ENCODE results near the gene IFRD2.
"Not testable (repeated sequence)": the region's sequence is repeated elsewhere in the genome, so short reads cannot be mapped to it uniquely, and the experiment has no call there.

The IFRD2 gene

DNA sequence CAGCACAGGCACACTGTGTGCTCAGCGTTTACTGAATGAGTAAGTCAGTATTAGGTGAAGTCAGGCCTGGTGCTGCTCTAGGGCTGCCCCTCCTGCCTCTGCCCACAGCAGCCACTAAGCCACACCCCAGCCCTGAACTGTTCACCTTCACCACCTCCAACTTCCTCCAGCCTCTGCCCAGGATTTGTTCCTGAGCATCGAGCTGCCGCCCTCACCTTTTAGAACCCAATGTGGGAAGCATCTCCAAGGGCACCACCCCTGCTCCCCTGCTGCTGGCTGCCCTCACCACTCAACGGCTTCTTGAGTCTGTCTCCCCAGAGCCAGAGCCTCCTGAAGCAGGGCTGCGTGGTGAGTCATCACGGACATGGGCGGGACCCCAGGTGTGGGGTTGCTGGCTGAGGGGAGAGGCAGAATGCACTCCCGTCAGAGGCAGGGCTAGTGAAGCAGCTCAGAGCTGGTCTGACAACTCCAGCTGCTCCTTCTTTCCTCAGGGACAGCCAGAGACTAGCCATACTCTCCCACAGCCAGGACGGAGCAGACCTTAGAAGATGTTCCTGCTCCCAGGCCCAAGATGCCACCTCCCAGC is 24.5 kb upstream of the IFRD2 start:
- H3K27ac ChIP-seq, result no peak overlapping the region
- H3K36me3 ChIP-seq (ENCODE audit: insufficient read depth, low read length), result peaks cover 15% of the 10 kb centered on the region; the same call in 1 of the 2 replicates
- no peak overlapping the region for H3K4me3 ChIP-seq
- no peaks in the 10 kb centered on the region for H3K9me3 ChIP-seq (ENCODE audit: low read depth, low read length)
- H3K9ac ChIP-seq (ENCODE audit: insufficient read length), result no peak overlapping the region
- DNase-seq (ENCODE audit: low read depth, low spot score), result no peak
- TF ChIP-seq FOXP2 (optimal IDR thresholded peaks at IDR 0.05; ENCODE audit: control extremely low read depth, extremely low read length, insufficient read depth) (no peak), EZH2 (IDR thresholded peaks at IDR 0.05) (no peak)

DNA sequence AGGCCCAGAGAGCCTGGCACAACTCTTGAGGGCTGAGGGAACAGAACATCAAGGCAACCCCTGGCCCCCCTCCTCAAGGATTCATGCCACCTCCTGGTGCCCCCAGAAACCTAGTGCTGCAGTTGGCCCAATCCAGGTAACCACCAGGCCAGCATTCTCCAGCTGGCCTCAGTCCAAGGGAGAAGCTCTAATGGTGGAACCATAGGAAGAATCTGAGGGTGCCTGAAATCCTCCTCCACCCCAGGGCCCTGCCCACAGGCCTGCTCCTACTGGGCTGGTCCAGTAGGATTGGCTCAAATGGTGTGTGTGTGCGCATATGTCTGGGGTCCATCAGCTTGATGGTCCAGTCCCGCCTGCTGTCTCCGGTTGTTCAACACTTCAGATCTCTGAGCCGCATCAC is 22.6 kb upstream of the IFRD2 start:
- Histone ChIP-seq H3K9me3 (ENCODE audit: low read depth, low read length) (no peaks in the 10 kb centered on the region), H3K36me3 (ENCODE audit: insufficient read depth, low read length) (peaks cover 15% of the 10 kb centered on the region; the same call in 1 of the 2 replicates), H3K4me3 (no peak overlapping the region), H3K9ac (ENCODE audit: insufficient read length) (no peak overlapping the region), H3K27ac (no peak overlapping the region)
- DNase-seq (ENCODE audit: low read depth, low spot score), result no peak
- no peak for TF ChIP-seq FOXP2 (optimal IDR thresholded peaks at IDR 0.05; ENCODE audit: control extremely low read depth, extremely low read length, insufficient read depth)
- no peak for TF ChIP-seq EZH2 (IDR thresholded peaks at IDR 0.05)
- TF ChIP-seq POLR2AphosphoS5 (IDR thresholded peaks at IDR 0.05; ENCODE audit: borderline replicate concordance, low read depth, low read length), result no peak

DNA sequence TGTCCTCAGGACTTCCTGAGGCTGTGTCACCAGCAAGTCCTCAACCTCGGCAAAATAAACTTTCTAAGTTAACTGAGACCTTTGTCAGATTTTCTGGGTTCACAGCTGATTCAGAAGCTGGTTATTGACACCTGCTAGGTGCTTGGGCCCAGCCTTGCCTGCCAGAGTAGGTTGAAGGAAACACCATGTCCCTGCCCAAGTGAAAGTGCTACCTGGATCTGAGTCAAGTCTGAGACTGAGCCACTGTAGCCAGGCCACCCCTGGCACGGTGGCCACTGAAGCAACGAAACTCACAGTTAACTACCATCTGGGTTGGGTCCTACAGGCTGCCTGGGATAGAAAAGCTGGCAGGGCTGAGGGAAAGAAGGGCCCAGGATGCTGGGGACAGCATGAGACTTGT is 22.1 kb upstream of the IFRD2 start:
- no peak for DNase-seq (ENCODE audit: low read depth, low spot score)
- H3K4me3 ChIP-seq, result no peak overlapping the region
- H3K36me3 ChIP-seq (ENCODE audit: insufficient read depth, low read length), result peaks cover 12% of the 10 kb centered on the region; the same call in 1 of the 2 replicates
- TF ChIP-seq EZH2 (IDR thresholded peaks at IDR 0.05), result no peak
- TF ChIP-seq FOXP2 (optimal IDR thresholded peaks at IDR 0.05; ENCODE audit: control extremely low read depth, extremely low read length, insufficient read depth), result no peak
- no peak for TF ChIP-seq POLR2AphosphoS5 (IDR thresholded peaks at IDR 0.05; ENCODE audit: borderline replicate concordance, low read depth, low read length)
- no peak overlapping the region for H3K27ac ChIP-seq
- H3K9ac ChIP-seq (ENCODE audit: insufficient read length), result no peak overlapping the region
- no peaks in the 10 kb centered on the region for H3K9me3 ChIP-seq (ENCODE audit: low read depth, low read length)

DNA sequence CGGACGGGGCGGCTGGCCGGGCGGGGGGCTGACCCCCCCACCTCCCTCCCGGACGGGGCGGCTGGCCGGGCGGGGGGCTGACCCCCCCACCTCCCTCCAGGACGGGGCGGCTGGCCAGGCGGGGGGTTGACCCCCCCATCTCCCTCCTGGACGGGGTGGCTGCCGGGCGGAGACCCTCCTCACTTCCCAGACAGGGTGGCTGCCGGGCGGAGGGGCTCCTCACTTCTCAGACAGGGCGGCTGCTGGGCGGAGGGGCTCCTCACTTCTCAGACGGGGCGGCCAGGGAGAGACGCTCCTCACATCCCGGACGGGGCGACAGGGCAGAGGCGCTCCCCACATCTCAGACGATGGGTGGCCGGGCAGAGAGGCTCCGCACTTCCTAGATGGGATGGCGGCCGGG is 19.8 kb upstream of the IFRD2 start:
- H3K4me3 ChIP-seq; H3K9ac ChIP-seq (ENCODE audit: insufficient read length); H3K9me3 ChIP-seq (ENCODE audit: low read depth, low read length); DNase-seq (ENCODE audit: low read depth, low spot score); H3K27ac ChIP-seq; H3K36me3 ChIP-seq (ENCODE audit: insufficient read depth, low read length): not testable (repeated sequence)

DNA sequence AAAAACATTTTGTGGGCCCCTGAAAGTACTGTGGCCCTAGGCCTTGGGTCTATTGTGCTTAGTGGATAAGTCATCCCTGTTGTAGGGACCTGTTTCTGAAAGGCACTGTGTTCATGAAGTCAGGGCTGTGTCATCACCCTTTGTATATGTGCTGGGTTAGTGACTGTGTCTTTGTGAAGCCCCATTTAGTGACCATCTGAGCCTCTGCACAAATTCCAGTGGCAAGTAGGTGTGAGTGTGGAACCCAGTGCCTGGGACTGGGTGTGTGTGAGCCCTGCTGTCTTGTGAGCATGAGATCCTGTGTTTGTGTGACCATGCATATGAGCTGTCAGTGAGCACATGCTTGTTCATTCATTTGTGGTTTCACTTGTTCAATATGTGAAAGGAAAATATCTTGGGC is 12.4 kb upstream of the IFRD2 start:
- no peak for DNase-seq (ENCODE audit: low read depth, low spot score)
- Histone ChIP-seq H3K9ac (ENCODE audit: insufficient read length) (no peak overlapping the region), H3K36me3 (ENCODE audit: insufficient read depth, low read length) (no peaks in the 10 kb centered on the region), H3K9me3 (ENCODE audit: low read depth, low read length) (no peaks in the 10 kb centered on the region), H3K27ac (no peak overlapping the region), H3K4me3 (no peak overlapping the region)
- TF ChIP-seq POLR2AphosphoS5 (IDR thresholded peaks at IDR 0.05; ENCODE audit: borderline replicate concordance, low read depth, low read length) (no peak), EZH2 (IDR thresholded peaks at IDR 0.05) (no peak), FOXP2 (optimal IDR thresholded peaks at IDR 0.05; ENCODE audit: control extremely low read depth, extremely low read length, insufficient read depth) (no peak)

DNA sequence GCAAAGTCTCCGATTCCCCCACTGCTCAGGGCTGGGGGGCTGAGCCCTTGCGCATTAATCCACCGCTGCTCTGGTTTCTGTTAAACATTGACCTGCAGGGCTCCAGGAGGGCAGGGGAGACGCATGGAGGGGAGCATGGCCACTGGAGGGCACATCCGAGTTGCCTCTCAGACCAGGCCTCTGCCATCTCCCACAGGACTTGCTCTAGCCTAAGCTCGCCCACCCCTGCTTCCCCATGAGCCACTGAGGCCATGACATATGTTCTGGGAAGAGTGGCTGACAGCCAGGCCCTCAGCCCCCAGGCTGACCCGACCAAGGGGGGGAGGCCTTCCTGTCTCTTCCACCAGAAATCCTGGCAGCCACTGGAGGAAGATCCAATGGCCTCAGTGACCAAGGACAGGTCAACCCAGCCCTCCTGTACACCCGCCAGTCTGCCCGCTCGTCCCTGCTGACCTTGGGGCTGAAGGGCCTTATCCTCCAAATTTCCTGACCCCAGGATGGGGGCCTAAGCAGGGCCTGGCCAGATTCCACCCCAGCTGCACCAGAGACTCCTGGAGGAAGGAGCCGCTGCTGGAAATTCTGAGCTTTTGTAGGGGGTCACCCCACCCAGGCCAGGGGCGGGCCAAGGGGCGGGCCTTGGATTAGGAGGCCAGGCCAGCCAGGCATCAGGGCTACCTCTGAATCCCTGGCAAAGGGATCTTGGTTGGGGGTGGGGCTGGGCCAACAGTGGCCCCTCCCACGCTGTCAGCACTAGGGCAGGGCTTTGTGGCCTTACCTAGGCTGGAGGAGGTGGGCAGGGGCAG is 11.0 kb upstream of the IFRD2 start, which contains the start of gene HYAL1:
Gene HYAL1, minus strand, starts transcription at position 562 of the 803 bp plus-strand sequence. CDS start 618 bp downstream, outside the sequence.
- no peak for DNase-seq (ENCODE audit: low read depth, low spot score)

DNA sequence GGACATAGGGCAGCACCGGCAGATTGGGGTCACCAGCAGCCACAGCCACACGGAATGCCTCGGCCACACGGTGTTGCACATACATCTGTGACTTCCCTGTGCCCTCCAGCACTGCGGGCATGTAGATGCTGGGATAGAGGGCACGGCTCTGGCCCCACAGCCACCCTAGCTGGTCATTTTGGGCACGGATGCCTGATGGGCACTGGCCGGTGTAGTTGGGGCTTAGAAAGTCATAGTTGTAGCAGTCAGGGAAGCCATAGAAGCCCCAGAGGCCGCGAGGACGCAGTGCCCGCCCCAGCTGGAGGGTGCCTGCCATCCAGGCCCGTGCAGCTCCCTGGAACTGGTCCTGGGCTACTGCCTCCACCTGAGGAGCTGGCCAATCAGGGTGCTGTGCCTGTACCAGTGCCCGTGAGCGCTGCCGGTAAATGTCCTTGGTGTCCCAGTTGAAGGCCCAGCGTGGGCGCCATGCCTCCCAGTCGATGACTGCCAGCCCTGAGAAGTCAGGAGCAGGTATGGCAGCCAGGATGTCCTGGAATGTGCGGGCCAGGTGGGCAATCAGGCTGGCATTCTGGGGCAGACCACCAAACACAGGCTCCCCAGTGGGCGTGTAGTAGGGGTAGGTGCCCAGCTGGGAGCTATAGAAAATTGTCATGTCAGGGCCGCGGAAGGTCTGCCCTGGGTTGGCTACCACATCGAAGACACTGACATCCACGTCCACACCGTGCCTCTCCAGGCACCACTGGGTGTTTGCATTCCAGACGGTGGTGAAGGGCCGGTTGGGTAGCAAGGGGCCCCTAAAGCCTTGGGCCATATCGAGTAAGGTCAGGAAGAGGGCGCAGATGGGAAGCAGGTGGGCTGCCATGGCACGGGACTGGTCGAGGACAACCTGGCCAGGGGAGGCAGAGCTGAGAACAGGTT is 10.1 kb upstream of the IFRD2 start:
- TF ChIP-seq POLR2AphosphoS5 (IDR thresholded peaks at IDR 0.05; ENCODE audit: borderline replicate concordance, low read depth, low read length) (no peak), EZH2 (IDR thresholded peaks at IDR 0.05) (no peak), FOXP2 (optimal IDR thresholded peaks at IDR 0.05; ENCODE audit: control extremely low read depth, extremely low read length, insufficient read depth) (no peak)
- Histone ChIP-seq H3K4me3 (no peak overlapping the region), H3K27ac (no peak overlapping the region), H3K9ac (ENCODE audit: insufficient read length) (no peak overlapping the region), H3K9me3 (ENCODE audit: low read depth, low read length) (no peaks in the 10 kb centered on the region), H3K36me3 (ENCODE audit: insufficient read depth, low read length) (no peaks in the 10 kb centered on the region)
- DNase-seq (ENCODE audit: low read depth, low spot score), result no peak

More for the DNA sequence above, 11.0 kb upstream of the IFRD2 start, which contains the start of gene HYAL1:
- Histone ChIP-seq H3K27ac (no peak within 1 kb of the TSS), H3K9me3 (ENCODE audit: low read depth, low read length) (no peaks in the 10 kb centered on the region), H3K36me3 (ENCODE audit: insufficient read depth, low read length) (no peaks in the 10 kb centered on the region), H3K9ac (ENCODE audit: insufficient read length) (no peak within 1 kb of the TSS), H3K4me3 (no peak within 1 kb of the TSS)
- TF ChIP-seq FOXP2 (optimal IDR thresholded peaks at IDR 0.05; ENCODE audit: control extremely low read depth, extremely low read length, insufficient read depth), result no peak

DNA sequence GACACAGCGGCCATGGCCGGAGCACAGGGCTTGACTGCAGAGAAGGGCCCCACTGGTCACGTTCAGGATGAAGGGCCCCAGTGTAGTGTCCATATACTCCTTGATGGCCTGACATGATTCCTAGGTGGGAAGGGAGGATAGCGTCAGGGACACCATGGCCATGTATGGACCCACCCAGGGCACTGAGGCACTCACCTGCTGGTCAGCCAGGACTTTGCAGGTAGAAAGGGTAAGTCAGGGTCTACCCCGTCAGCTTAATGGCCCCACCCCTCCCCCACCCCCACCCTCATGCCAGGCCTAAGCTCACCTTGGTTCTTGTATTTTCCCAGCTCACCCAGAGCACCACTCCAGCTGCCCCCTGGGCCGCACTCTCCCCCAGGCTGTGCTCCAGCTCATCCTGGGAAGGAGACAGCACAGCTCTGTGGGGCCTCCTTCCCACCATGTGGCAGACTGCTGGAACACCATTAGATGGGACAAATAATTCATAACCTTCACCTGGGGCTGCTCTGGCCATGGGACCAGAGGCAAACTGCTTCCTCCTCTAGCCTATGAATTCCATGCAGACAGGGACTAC is 8.5 kb upstream of the IFRD2 start:
- Histone ChIP-seq H3K9ac (ENCODE audit: insufficient read length) (no peak overlapping the region), H3K9me3 (ENCODE audit: low read depth, low read length) (no peaks in the 10 kb centered on the region), H3K4me3 (no peak overlapping the region), H3K36me3 (ENCODE audit: insufficient read depth, low read length) (no peaks in the 10 kb centered on the region), H3K27ac (no peak overlapping the region)
- TF ChIP-seq POLR2AphosphoS5 (IDR thresholded peaks at IDR 0.05; ENCODE audit: borderline replicate concordance, low read depth, low read length) (no peak), EZH2 (IDR thresholded peaks at IDR 0.05) (no peak), FOXP2 (optimal IDR thresholded peaks at IDR 0.05; ENCODE audit: control extremely low read depth, extremely low read length, insufficient read depth) (no peak)
- no peak for DNase-seq (ENCODE audit: low read depth, low spot score)
